Midbrain (tissue), 1 donor: ENCODE data around the gene MBD4.
"Not testable (repeated sequence)": the region's sequence is repeated elsewhere in the genome, so short reads cannot be mapped to it uniquely, and the experiment has no call there.

Experiments used
- DNase-seq: peaks from one replicate; lab custom pipeline; 2025; lab: John Stamatoyannopoulos, UW

The MBD4 gene

GRCh38 chr3:129409541-129409940 lies 30.2 kb downstream of the MBD4 start:
- no peak for DNase-seq

- DNase-seq, result no peak
Observed at GRCh38 chr3:129404610-129405009, 35.1 kb downstream of the MBD4 start.

GRCh38 chr3:129404130-129404529 lies 35.6 kb downstream of the MBD4 start:
- no peak for DNase-seq

GRCh38 chr3:129403450-129403849 lies 36.3 kb downstream of the MBD4 start:
- no peak for DNase-seq

GRCh38 chr3:129402616-129403015 lies 37.1 kb downstream of the MBD4 start:
- no peak for DNase-seq

GRCh38 chr3:129402210-129402609 lies 37.5 kb downstream of the MBD4 start:
- no peak for DNase-seq

- no peak for DNase-seq
Observed at GRCh38 chr3:129399895-129400357, 39.8 kb downstream of the MBD4 start.

GRCh38 chr3:129399145-129399894 lies 40.4 kb downstream of the MBD4 start:
- DNase-seq, result peak; percentile 94

GRCh38 chr3:129398803-129399144 lies 41.0 kb downstream of the MBD4 start:
- DNase-seq, result no peak

GRCh38 chr3:129393760-129394564 lies 45.8 kb downstream of the MBD4 start:
- not testable (repeated sequence) for DNase-seq

- no peak for DNase-seq
Observed at GRCh38 chr3:129393271-129393670, 46.5 kb downstream of the MBD4 start.

GRCh38 chr3:129392106-129392887 lies 47.5 kb downstream of the MBD4 start:
- DNase-seq, result not testable (repeated sequence)

- not testable (repeated sequence) for DNase-seq
Observed at GRCh38 chr3:129391583-129391982, 48.2 kb downstream of the MBD4 start.

GRCh38 chr3:129389572-129389937 lies 50.2 kb downstream of the MBD4 start:
- no peak for DNase-seq

GRCh38 chr3:129388791-129389571 lies 50.8 kb downstream of the MBD4 start:
- not testable (repeated sequence) for DNase-seq

- DNase-seq, result no peak
Observed at GRCh38 chr3:129387487-129387886, 52.3 kb downstream of the MBD4 start.

GRCh38 chr3:129386984-129387383 lies 52.8 kb downstream of the MBD4 start:
- no peak for DNase-seq

GRCh38 chr3:129385507-129385906 lies 54.2 kb downstream of the MBD4 start:
- DNase-seq, result not testable (repeated sequence)

GRCh38 chr3:129384594-129385323 lies 55.0 kb downstream of the MBD4 start:
- no peak for DNase-seq

GRCh38 chr3:129384103-129384502 lies 55.6 kb downstream of the MBD4 start:
- not testable (repeated sequence) for DNase-seq

GRCh38 chr3:129383292-129383860 lies 56.4 kb downstream of the MBD4 start:
- peak; percentile 53 for DNase-seq
